Esophagus mucosa (tissue), 1 donor: ENCODE data around the gene NPTX2. TPM values are rescaled to one million over a fixed set of nuclear protein-coding genes. Genes with fewer than 3 reads are reported as not detected.

Experiments
- ATAC-seq: fragments of 200-7000 bp; cut with Tn5 transposase; one replicate; pipeline ENCODE4 v1.9.1; 2020
- total RNA-seq: library from RNA; stranded (reverse); gene quantifications from one replicate; pipeline ENCODE4 v1.2.4, GENCODE V29; 2023
- donor health status: DM: yes; HTN: yes; CAD: no.

Gene NPTX2
- total RNA-seq, 1 donor from 2014 or later = 1.4 TPM

DNA sequence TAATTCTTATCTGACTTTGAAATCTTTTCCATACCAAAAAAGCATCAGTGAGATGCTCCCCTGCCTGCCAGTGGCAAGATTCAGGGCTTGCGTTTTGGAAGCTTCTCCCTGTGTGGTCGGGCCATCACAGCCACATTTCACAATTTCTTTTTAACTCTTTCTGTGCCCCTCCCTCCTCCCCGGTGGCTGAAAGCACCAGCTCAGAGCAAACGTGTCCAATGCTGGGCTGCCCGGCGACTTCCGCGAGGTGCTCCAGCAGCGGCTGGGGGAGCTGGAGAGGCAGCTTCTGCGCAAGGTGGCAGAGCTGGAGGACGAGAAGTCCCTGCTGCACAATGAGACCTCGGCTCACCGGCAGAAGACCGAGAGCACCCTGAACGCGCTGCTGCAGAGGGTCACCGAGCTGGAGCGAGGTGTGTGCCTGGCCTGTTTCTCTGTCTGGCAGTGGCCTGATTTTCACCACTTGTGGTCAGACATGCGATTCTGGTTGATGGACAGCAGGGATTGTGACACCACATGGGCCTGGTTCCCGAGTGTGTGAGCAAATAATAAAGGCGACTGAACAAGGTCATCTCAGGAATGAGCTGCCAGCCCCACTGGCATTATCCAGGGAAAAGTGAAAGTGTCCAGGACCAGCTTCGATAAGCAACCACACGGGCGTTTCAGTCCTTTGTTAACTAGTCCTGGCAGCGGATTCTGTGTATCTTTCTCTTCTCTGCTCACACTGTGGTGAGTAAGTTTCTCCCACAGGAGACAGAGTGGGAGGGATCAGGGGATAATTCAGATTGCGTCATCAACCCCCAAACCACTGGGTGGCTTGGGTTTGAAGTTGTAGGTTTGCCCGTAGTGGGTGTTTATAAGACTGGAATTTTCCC lies 2.6 kb downstream of the NPTX2 start:
- ATAC-seq = no peak

DNA sequence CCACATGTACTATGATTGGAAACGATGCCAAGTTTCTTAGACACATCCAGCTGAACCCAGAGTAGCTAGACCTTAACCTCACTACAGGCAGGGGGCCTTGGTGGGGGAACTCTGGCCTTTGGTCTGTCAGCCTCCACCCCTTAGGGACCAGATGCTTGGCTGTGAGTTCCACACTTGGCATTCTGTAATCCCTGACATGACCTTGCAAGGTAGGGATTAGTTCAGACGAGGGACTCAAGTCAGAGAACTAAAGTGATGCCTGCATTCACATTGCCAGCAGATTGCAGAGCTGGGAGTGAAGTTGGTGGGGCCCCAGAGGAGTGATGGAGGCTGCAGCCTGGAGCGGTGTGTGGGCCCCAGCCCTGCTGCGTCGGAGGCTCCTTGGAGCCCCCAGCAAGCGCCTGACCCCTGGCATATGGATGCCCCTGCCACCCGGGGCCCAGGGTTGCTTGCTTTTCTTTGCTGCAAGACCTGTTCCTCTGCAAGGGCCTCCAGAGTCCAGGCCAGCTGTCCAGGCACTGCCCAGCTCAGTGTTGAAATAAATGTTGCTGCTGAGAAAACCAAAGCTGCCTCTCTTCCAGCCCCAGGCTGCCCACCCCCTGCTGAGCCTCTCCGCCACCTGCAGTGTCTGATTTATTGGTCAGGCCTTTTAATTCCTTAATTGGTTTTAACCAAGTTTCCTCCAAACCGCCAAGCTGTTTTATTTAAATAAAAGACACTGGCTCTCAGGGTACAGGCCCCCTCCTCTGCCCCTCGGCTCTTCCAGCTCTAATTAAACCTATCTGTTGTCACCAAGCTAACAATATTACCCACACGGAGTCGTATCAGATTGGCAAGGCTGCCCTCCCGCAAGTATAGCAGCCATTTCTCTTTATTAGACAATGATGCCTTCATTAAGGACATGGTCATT lies 4.7 kb downstream of the NPTX2 start:
- no peak for ATAC-seq

DNA sequence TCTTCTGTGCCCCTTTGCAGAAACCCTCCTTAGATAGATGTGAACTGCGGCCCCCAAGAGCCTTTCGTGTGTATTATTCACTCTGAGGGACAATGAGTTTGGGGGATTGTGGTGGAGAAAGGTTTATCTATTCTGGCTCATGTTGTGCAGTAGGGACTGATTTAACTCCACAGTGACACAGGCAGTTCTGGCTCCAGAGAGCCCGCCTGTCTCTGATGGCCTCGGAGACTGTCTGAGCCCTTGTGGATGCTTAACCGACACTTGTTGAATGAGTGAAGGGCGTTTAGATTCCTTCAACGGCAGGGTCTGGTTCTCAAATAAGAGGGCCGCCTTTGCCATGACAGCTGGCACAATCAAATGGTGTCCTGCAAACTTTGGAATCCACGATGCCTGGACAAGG lies 5.8 kb downstream of the NPTX2 start:
- no peak for ATAC-seq

DNA sequence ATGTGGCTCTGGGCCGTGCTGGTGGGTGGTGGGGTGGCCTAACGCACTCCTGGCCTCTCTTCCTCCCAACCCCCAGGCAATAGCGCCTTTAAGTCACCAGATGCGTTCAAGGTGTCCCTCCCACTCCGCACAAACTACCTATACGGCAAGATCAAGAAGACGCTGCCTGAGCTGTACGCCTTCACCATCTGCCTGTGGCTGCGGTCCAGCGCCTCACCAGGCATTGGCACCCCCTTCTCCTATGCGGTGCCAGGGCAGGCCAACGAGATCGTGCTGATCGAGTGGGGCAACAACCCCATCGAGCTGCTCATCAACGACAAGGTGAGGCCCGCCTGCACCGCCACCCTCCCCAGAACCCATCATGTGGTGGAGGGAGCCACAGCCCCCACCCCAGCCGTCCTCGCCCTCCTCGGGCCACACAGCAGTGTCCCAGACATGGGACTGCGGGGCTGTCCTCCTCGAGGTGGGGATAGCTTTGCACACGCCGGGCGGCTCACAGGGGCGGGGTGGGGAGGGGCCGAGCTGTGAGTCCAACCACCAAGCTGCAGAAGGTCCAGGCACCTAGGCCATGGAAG lies 7.8 kb downstream of the NPTX2 start:
- ATAC-seq = no peak

DNA sequence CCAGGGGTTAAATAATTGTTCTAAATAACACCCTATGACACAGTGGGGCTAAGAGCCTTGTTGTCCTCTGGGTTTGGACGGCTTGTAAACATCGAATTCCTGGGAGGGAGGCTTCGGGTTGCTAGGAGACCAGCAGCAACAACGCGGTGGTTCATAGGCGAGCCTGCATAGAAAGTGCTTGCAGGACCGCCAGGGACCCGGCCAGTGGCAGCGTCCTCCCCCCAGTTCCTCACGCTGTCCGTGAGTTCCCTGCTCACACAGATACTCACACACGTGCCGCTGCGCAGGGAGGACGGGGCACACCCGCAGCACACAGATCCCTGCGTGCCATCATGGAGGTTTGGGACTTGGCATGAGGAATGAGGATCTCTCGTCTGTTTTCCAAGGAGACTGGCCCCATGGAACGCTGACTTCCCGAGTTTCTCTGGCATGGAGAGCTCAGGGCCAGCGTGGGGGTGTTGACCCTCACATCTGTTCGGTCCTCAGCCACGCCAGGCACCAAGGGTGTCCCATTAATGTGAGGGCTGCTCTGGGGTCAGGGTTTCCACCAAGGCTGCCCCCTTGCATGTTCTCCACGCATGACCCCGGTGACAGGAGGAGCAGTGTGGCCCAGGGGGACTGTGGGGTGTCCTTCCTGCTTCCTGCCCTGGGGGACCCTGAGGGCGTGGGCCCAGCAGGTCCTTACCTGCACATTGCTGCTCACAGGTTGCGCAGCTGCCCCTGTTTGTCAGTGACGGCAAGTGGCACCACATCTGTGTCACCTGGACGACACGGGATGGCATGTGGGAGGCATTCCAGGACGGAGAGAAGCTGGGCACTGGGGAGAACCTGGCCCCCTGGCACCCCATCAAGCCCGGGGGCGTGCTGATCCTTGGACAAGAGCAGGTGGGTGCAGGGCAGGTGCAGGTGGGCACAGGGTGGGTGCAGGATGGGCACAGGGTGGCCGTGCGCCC lies 9.7 kb downstream of the NPTX2 start:
- ATAC-seq = no peak

DNA sequence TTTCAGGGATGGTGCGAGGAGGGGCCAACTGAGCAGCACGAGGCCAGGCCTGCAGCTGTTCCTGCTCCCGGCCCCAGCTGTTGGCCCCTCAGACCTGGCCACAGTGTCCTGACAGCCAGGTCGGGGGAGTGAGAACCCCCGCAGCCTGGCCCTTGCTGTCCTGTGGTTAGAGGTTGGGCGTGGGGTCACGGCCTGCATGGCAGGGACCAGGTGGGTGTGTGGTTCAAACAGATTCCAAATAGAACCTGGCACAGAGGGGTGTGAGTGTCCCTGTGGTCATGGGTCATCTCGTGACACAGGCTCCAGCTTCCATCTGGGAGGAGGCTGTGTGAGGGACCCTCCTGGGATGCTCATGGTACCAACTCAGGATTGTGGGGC lies 10.3 kb downstream of the NPTX2 start:
- ATAC-seq = no peak

DNA sequence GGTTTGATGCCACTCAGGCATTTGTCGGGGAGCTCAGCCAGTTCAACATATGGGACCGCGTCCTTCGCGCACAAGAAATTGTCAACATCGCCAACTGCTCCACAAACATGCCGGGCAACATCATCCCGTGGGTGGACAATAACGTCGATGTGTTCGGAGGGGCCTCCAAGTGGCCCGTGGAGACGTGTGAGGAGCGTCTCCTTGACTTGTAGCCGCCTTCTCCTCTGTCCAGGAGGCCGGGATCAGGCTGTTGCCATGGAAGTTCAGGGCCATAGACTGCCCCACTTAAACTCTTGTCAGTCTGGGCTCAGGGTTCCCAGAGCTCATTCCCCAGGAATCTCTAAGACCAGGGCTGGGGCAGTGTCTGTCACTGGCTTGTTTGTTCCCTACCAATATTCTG lies 11.3 kb downstream of the NPTX2 start:
- no peak for ATAC-seq

DNA sequence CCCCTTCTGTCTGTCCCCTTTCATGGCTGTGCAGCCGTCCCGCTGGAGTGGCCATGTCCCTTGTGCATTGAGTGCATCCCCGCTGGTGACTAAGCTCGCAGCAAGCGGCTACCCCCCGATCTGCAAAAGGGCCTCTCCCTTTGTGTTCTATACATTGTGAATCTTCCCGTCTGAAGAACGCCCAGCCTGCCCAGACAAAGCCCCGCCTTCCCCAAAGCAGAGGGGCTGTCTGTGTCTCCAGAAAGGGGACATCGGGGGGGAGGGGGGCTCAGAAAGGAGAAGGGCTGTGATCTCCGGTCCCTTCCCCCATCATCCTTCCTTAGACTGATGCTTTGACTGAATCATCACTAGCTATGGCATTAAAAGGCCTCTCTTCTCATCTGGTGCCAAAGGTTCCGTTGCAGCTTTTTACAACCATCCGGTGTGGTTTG lies 11.9 kb downstream of the NPTX2 start:
- ATAC-seq = no peak

DNA sequence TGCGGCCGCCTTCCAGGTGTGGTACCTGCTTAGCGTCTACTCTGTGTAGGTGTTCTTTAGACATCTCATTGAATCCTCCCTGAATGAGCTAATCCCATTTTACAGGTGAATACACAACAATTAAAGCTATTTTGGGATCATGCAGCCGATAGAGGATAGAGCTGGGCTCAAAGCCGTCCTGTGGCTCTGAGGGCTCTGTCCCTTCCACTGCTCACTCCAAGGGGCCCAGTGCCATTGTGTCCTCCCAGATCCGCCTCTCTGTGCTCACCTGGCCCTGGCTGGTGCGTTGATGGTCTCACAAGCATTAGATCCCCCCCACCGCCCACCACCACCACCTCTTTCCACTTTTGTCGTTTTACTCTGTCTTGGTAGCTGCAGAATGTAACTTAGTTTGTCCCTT lies 13.1 kb downstream of the NPTX2 start:
- no peak for ATAC-seq

DNA sequence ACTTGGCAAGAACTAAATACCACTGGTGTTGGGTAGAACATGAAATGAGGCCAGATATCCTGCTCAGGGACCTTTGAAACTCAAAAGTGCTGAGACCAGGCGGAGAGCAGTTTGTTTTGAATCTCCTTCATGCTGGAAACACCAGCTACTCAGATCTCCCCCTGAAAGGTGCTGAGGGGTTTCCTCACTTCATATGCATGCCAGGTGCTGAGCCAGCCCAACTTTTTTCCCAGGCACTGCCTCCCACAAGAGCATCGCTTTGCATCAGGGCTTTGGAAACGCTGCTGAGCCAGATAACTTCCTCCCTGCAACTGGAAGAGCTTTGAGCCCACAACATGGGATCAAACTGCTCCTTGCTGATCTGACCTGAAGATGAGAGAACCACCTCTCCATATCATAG lies 13.7 kb downstream of the NPTX2 start:
- ATAC-seq = no peak

DNA sequence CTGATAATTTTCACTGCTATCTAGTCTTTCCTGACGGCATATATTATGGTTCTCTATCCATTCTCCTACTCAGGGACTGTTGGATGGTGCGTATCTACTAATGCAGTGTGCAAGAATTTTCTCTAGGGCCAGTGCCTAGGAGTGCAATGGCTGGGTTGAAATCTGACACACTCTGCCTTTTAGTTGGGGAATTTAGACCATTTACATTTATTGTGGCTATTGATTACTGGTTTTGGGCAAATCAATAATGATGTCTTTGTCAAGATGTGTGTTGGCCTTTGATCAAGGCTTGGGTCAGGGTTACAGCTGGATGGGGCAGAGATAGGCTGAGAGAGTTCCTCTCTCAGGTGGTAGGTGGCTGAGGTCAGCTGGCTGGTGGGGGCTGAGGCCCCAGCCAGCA lies 21.8 kb downstream of the NPTX2 start:
- ATAC-seq = no peak

DNA sequence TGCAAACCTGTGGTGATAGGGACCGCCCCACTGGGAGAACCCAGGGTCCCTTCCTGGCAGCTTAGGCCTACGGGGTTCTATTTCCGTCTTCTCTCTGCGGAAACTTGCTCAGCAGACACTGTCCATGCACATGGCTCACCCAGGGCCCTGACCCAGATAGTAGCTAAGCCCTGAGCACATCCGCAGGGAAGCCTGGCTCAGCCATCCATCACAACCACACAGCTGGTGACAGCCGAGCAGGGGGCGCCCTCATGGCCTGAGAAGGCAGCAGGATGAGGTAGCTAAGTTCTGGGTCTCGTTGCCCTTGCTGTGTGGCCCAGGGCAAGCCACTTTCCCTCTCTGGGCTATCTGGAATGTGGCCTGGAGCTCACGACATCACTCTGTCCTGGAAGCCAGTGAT lies 23.3 kb downstream of the NPTX2 start:
- no peak for ATAC-seq

DNA sequence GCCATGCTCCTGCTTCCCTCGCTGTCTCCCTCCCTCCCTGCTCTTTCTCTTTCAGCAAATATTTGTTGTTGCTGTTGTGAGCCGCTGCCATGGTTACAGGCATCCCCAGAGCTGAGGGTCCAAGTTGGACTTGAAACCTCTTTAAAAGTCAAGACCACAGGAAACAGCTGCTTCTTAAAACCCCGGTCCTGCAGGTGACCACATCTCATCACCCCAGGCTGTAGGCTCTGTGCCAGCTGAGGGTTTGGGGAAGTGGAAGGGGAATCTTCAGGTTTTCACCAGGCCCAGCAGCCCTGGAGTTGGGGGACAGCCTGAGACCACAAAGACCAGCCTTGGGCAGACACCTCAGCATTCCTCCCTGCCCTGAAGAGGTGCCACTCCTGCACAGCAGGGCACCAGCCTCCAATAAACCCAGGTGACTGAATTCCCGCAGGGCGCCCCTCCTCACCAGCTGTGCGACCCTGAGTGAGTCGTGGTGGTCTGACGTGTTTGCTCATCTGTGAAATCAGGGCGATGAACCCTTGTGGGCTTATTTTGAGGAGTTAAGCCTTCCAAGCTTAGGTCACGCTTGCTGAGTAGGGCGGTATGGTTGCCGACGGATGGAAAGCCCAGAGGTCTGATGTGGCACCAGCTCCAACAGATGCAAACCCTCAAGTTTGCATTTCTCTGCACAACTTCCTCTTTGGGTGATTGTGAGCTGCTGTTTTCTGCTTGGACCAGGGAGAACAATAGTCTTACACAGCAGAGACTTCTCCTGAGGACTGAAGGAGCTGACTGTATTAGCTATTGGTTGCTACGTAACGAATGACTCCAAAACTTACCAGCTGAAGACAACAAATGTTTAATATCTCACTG lies 24.8 kb downstream of the NPTX2 start:
- ATAC-seq = no peak

DNA sequence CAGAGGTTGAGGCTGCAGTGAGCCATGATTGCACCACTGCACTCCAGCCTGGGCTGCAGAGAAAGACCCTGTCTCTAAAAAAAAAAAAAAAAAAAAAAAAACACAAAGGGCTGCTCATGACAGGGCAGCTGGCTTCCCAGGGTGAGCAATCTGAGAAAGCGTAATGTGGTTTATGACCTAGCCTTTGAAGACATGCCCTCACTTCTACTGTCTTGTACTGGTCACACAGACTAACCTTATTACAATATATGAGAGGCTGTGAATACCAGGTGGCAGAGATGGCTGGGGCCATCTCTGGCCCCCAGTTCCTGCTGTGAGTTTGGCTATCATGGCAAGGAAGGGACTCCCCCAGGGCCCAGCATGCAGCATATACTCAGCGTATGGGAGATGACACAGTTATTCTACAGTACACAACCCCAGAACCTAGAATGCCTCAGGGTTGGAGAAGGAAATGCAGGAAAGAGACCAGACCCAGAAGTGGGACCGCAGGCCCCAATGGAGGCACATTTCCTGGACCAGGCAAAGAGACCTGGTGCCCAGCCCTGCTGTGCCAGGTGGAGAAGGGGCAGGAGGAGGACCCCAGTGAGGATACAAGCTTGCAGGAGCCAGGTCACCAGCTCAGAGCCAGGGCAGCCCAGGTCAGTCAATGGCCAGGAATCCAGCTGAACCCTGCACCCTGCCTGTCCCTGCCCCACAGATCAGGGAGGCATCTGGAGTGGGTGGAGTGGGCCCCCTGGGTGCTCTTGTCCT lies 26.3 kb downstream of the NPTX2 start:
- no peak for ATAC-seq

DNA sequence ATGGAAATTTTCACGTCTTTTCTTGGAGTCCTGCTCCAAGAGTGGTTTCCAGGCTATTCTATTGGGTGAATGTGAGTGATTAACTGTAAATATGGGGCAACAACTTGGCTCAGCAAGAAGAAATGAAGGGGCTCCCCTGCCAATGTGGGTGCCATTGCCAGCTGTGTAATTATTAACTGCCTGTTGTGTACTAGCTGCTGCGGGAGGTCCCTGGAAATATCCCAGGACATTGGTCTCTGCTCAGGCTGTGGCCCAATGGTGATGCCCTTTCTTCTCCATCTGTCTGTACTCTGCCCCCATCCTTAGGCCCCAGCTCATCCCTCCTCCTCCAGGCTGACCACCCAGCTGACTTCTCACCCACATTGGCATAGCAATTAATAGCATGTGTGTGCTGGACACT lies 29.4 kb downstream of the NPTX2 start:
- ATAC-seq = no peak

DNA sequence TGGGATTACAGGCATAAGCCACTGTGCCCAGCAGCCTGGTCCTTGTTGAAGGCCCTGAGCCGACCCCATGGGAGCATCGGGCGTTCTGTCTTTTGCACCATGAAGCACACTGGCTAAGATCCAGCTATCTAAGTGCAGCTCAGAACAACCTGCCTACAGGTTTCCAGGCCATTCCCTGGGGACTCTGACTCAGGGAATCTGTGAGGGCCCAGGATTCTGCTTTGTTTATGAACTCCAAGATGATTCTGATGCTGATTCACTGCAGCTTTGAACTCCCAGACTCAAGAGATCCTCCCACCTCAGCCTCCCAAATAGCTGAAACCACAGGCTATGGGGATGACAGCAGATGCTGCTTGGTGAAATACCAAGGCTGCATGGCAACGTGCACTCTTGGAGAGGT lies 30.2 kb downstream of the NPTX2 start:
- ATAC-seq = no peak

DNA sequence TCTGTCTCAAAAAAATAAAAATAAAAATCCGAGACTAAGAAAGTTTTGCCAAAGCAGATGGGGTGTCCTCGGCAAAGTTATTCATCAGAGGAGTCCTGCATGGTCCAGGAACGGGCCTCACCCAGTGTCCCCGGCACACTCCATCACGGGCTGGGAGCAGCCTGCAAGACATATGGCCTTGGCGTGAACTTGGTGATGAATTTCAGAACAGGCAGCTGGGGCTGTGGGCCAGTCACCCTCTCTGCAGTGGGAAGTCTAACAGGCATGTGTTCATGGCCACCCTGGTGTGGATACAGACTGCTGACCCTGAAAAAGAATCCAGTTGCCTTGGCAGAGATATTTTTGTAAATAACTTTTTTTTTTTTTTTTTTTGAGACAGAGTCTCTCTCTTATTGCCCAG lies 34.7 kb downstream of the NPTX2 start:
- no peak for ATAC-seq

DNA sequence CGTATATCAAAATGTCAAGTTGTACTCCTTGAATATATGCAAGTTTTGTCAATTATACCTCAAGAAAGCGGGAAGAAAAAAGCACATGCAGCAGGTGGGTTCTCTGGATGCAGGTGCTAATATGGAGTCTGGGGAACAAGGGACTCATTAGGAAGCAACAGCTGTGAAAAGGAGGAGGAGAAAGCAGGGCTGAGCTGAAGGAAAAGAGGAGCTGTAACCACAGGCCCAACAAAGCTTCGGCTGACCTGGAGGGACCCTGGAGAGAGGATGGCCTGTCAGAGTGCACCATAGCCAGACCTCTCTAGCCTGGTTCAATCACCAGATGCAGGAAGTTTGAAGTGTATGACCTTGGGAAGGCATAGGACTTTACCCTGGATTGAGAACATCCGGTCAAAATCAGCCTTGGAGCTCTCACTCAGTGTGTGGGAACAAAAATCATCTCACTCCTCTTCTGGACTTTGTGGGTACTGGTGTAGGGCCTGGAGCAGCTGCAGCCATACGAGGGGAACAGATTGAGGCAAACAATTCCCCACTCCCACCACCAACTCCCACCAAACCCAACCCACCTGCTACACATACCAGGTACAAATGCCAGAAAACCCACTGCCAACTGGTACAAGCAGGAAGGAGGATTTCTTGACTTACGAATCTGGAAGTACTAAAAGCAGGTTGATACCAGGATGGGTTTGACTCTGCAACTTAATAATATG lies 36.7 kb downstream of the NPTX2 start:
- ATAC-seq = no peak

DNA sequence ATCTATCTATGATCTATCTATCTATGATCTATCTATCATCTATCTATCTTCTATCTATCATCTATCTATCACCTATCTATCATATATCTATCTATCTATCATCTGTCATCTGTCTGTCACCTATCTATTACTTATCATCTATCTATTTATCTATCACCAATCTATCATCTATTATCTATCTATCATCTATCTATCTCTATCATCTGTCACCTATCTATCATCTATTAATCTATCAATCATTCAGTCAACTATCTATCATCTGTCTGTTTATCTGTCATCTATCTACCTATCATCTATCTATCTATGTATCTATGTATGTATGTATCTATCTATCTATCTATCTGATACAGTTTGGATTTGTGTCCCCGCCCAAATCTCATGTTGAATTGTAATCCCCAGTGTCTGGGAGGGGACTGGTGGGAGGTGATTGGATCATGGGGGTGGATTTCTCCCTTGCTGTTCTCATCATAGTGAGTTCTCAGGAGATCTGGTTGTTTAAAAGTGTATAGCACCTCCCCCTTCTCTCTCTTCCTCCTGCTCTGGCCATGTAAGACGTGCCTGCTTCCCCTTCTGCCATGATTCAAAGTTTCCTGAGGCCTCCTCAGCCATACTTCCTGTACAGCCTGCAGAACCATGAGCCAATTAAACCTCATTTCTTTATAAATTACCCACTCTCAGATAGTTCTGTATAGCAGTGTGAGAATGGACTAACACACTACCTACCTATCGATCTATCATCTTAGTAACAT lies 37.6 kb downstream of the NPTX2 start:
- ATAC-seq = no peak
